Heart right ventricle (tissue), 16 donors: ENCODE measurements around the gene RASD1. TPM values are rescaled to one million over a fixed set of nuclear protein-coding genes. Genes with fewer than 3 reads are reported as not detected.

Experiments
- ATAC-seq, 8 donors: fragments of 200-7000 bp; cut with Tn5 transposase; one replicate each; pipeline ENCODE4 v1.9.1; 2020; ENCODE audit warnings: mild to moderate bottlenecking in 8 of 8, moderate library complexity in 8 of 8, moderate number of reproducible peaks in 1 of 8
- DNase-seq, 2 donors: peaks; one replicate each; pipeline ENCODE4 v3.0.0-alpha.2; 2020
- H3K27ac ChIP-seq, 10 donors: fragments of 200-600 bp; sonication (generic) in 2 of 10; one replicate each; pipeline versions ENCODE4 v1.5.0 to v1.8.0; 2020 to 2022; ENCODE audit warnings: mild to moderate bottlenecking in 3 of 10
- H3K27me3 ChIP-seq, 7 donors: fragments of 200-600 bp; one replicate each; pipeline ENCODE4 v1.8.0; 2021 to 2022; ENCODE audit warnings: mild to moderate bottlenecking in 2 of 7
- H3K36me3 ChIP-seq, 9 donors: fragments of 200-600 bp; sonication (generic) in 1 of 9; one replicate each; pipeline versions ENCODE4 v1.5.0 to v1.8.0; 2020 to 2022; ENCODE audit warnings: mild to moderate bottlenecking in 2 of 9
- H3K4me1 ChIP-seq, 9 donors: fragments of 200-600 bp; sonication (generic) in 1 of 9; one replicate each; pipeline versions ENCODE4 v1.5.0 to v1.8.0; 2020 to 2022; ENCODE audit warnings: mild to moderate bottlenecking in 4 of 9
- H3K4me3 ChIP-seq, 10 donors: fragments of 200-600 bp; sonication (generic) in 2 of 10; one replicate each; pipeline versions ENCODE4 v1.5.0 to v1.8.0; 2020 to 2022; ENCODE audit warnings: mild to moderate bottlenecking in 7 of 10, moderate library complexity in 2 of 10
- H3K9me3 ChIP-seq, 11 donors: fragments of 200-600 bp in 10 of 11; sonication (generic) in 2 of 11; one replicate each; pipeline versions ENCODE4 v1.5.0 to v1.8.0; 2013 to 2022; ENCODE audit warnings: mild to moderate bottlenecking in 2 of 11, control low read depth in 1 of 11, moderate library complexity in 1 of 11
- WGBS, 2 donors: extraction: QIAGEN DNeasy Blood & Tissue Kit; methylation state at CpG; one replicate each; pipeline ENCODE4 v1.1.7; 2013; ENCODE audit warnings: inconsistent platforms in 1 of 2; 5-methylcytosine and 5-hydroxymethylcytosine counted together
- intact Hi-C, 10 donors: fragments of 100-400 bp; cut with DNase I; formaldehyde crosslinking; loops; one replicate each; pipeline versions ENCODE4 v1.11.1 to v1.14.2; 2022
- polyA plus RNA-seq, 2 donors: library from polyadenylated mRNA; stranded (reverse); fragments of 200-250 nt; gene quantifications; one replicate each; pipeline ENCODE4 v1.2.3, GENCODE V29; 2013
- total RNA-seq, 10 donors: library from RNA; stranded (reverse); fragmentation: NEBNext Ultra II Directional in 3 of 10; extraction: Animal tissue kit (Norgen Biotek cat#: 25700) in 3 of 10; gene quantifications; one replicate each; pipeline versions ENCODE4 v1.2.1 to v1.2.4, GENCODE V29; 2021 to 2023
- TF ChIP-seq, protein P1 (sequence below), 9 donors: fragments of 200-600 bp; sonication (generic) in 2 of 9; IDR thresholded peaks; one replicate each; pipeline versions ENCODE4 v1.5.0 to v1.8.0; 2021 to 2022; ENCODE audit warnings: antibody characterized with exemption in 9 of 9, mild to moderate bottlenecking in 5 of 9, moderate library complexity in 1 of 9
- donor health status: Arrhythmogenic right ventricular cardiomyopathy.
- donor health status: ischemic (EF 13 %, LVEDD 7.1; RV severe dilation, severe dysfunction).
- donor health status: healthy with polysubstance abuse.
- donor health status: DM: no; HTN: yes; CAD: no.
- donor health status: DM: no; HTN: no; CAD: no.
- donor health status: ischemic (EF 25% LVEDD 6.9; RV normal size, moderate dysfunction).
- donor health status: ischemic (EF 25% LVEDD 5.7; RV mildly dilated, moderate dysfunction).
- donor health status: healthy.
- donor health status: DM: yes; HTN: yes; CAD: no.
- donor health status: Ischemic cardiomyopathy.
- donor health status: ischemic (EF 35%, LVEDD 5.7; RV mildly dilated, moderate dysfunction).
- donor health status: nonischemic (EF 11% LVEDD 7.7; RV severe dilation, severe dysfunction).
- donor health status: DM: yes; HTN: yes; CAD: no.
- donor health status: PGD.
- donor health status: ischemic (EF 29% LVEDD 5.4; RV normal size, mild dysfunction).
- donor health status: nonischemic (EF 23%, LVEDD 6.1; RV moderate dilation, normal function).

The RASD1 gene
- total and polyA plus RNA-seq, 12 donors = 2.2 to 85.8 (median 11.5) TPM

GRCh38 chr17:17528696-17529652, 32.8 kb upstream of the RASD1 start:
- 66 to 69% methylated on average over 22 of the region's 22 CpGs for WGBS, 2 donors
- H3K36me3 ChIP-seq = no peaks in the 10 kb centered on the region
- intact Hi-C loops = loop anchor here in 1 of 10 donors (5.0 kb wide), 1 partner anchor 38 kb away; no protein-coding TSS in a partner anchor
- H3K9me3 ChIP-seq = peaks cover 0 to 4% (median 0%) of the 10 kb centered on the region in 11 donors
- ATAC-seq (peak; percentile 30 to 56 (median 41)), DNase-seq (peak in 1 of 2 donors; percentile 2)
- TF ChIP-seq, protein P1, sequence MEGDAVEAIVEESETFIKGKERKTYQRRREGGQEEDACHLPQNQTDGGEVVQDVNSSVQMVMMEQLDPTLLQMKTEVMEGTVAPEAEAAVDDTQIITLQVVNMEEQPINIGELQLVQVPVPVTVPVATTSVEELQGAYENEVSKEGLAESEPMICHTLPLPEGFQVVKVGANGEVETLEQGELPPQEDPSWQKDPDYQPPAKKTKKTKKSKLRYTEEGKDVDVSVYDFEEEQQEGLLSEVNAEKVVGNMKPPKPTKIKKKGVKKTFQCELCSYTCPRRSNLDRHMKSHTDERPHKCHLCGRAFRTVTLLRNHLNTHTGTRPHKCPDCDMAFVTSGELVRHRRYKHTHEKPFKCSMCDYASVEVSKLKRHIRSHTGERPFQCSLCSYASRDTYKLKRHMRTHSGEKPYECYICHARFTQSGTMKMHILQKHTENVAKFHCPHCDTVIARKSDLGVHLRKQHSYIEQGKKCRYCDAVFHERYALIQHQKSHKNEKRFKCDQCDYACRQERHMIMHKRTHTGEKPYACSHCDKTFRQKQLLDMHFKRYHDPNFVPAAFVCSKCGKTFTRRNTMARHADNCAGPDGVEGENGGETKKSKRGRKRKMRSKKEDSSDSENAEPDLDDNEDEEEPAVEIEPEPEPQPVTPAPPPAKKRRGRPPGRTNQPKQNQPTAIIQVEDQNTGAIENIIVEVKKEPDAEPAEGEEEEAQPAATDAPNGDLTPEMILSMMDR (IDR thresholded peaks at IDR 0.05) = no peak
- H3K27ac ChIP-seq = peak overlapping the region in 2 of 10 donors; percentile 17 to 24
- peaks cover 0 to 41% (median 28%) of the 10 kb centered on the region in 9 donors for H3K4me1 ChIP-seq
- H3K4me3 ChIP-seq = no peak overlapping the region
- H3K27me3 ChIP-seq = no peaks in the 10 kb centered on the region

GRCh38 chr17:17527956-17528500, 31.8 kb upstream of the RASD1 start:
- no peaks in the 10 kb centered on the region for H3K27me3 ChIP-seq
- peaks cover 0 to 41% (median 28%) of the 10 kb centered on the region in 9 donors for H3K4me1 ChIP-seq
- H3K9me3 ChIP-seq = peaks cover 0 to 4% (median 0%) of the 10 kb centered on the region in 11 donors
- H3K27ac ChIP-seq = peak overlapping the region in 6 of 10 donors; percentile 47 to 84 (median 72)
- H3K36me3 ChIP-seq = no peaks in the 10 kb centered on the region
- 81 to 84% methylated on average over 17 of the region's 17 CpGs for WGBS, 2 donors
- ATAC-seq (peak in 1 of 8 donors; percentile 13), DNase-seq (no peak)
- no peak overlapping the region for H3K4me3 ChIP-seq
- intact Hi-C loops = loop anchor here in 1 of 10 donors (2.0 to 5.0 kb wide), 2 partner anchors 23 to 39 kb away; no protein-coding TSS in a partner anchor
- TF ChIP-seq, protein P1 (IDR thresholded peaks at IDR 0.05) = no peak

DNA sequence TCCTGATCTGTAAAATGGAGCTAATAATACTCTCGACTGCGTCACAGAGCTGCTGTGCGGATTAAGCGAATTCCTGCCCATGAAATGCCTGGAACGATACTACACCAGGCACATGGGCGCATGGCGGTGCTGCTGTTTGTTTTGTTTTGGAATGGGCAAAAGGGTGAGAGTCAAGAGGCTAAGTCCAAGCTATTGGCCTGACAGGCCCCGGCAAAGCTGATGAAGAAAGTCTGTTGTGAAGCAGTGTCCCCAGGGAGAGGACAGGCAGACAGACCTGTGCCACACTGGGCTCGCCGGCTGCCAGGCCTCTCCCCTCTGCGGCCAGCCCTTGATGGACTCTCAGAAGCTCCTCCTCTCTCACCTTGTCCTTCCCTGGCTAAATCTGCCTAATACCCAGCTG, 31.3 kb upstream of the RASD1 start:
- peak overlapping the region in 9 of 10 donors; percentile 47 to 84 (median 70) for H3K27ac ChIP-seq
- no peaks in the 10 kb centered on the region for H3K36me3 ChIP-seq
- intact Hi-C loops = loop anchor here in 1 of 10 donors (2.0 to 5.0 kb wide), 2 partner anchors 23 to 40 kb away; no protein-coding TSS in a partner anchor
- TF ChIP-seq, protein P1 (IDR thresholded peaks at IDR 0.05) = no peak
- H3K9me3 ChIP-seq = peaks cover 0 to 4% (median 0%) of the 10 kb centered on the region in 11 donors
- no peak overlapping the region for H3K4me3 ChIP-seq
- no peaks in the 10 kb centered on the region for H3K27me3 ChIP-seq
- DNase-seq = no peak
- 81 to 85% methylated on average over 11 of the region's 11 CpGs for WGBS, 2 donors
- peaks cover 0 to 41% (median 28%) of the 10 kb centered on the region in 9 donors for H3K4me1 ChIP-seq
- ATAC-seq = peak in 7 of 8 donors; percentile 17 to 44 (median 37)

DNA sequence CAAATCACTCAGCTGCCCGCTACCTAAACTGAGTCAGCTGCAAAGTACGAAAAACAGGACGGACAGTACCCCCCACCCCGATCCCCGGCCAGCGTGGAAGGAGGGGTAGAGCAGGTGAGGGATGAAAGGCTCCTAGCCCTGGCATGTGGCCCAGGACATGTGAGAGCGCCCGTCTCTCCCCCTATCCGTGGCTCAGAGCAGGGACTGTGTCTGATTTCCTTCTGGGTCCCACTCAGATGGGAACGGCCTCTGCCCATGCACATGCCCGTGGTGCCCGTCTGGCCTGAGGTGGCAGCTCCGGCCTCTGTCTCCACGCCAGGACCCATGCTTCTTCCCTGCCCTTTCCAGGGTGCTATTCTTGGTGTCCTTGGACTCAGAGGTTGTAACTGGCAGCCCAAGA, 30.2 kb upstream of the RASD1 start:
- Histone ChIP-seq H3K27me3 (no peaks in the 10 kb centered on the region), H3K36me3 (no peaks in the 10 kb centered on the region), H3K27ac (peak overlapping the region; percentile 47 to 84 (median 70)), H3K4me1 (peaks cover 0 to 41% (median 28%) of the 10 kb centered on the region in 9 donors), H3K9me3 (no peaks in the 10 kb centered on the region), H3K4me3 (no peak overlapping the region)
- intact Hi-C loops = loop anchor here in 1 of 10 donors (2.0 to 5.0 kb wide), 2 partner anchors 24 to 41 kb away; no protein-coding TSS in a partner anchor
- TF ChIP-seq, protein P1 (IDR thresholded peaks at IDR 0.05) = no peak
- ATAC-seq = peak; percentile 66 to 95 (median 82)
- peak; percentile 58 to 64 for DNase-seq
- WGBS, 2 donors = 55 to 62% methylated on average over 14 of the region's 14 CpGs
